ENCODE measurements around the gene ELOVL5. TPM values are rescaled to one million over a fixed set of nuclear protein-coding genes. Genes with fewer than 3 reads are reported as not detected.
"Not testable (repeated sequence)": the region's sequence is repeated elsewhere in the genome, so short reads cannot be mapped to it uniquely, and the experiment has no call there.

Gene ELOVL5
- total RNA-seq, 4 donors from 2014 or later: 125 to 251 (median 186) TPM

DNA sequence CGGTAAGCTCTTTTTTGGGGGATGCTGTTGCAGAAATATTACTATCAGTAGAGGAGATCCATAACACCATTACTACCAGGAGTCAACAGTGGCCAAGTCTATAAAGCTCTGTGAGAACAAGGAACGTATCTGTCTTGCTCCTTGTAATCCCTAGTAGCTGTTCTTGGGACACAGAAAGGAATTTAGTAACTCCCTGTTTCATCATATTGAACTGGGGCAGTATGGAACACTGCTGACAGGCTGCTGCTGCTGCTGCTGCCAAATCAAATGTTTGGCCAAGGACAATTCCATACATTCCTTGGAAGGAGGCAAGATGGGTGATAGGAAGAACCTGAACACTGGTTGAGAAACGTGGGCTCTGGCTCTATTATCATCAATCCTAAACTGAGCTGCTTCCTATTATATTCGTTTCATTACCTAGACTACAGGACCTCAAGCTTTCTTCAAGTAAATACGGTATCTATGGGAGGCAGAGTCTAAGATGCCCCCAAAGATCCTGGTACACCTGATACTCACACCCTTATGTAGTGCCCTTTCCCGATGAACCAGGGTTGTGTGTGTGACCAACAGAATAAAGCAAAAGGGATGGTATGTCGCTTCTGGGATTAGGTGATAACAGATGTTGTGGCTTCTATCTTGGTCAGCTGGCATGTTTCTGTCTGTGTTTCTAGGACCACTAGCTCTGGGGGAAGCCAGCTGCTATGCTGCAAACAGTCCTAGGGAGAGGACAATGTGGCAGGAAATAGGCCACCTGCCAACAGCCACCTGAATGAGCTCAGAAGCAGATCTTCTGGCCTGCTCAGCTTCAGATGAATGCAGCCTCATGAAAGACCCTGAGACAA, 39.5 kb downstream of the ELOVL5 start:
- DNase-seq (ENCODE audit: low spot score) (no peak), ATAC-seq (ENCODE audit: low FRiP score) (peak; percentile 49)
- TF ChIP-seq, protein P1, sequence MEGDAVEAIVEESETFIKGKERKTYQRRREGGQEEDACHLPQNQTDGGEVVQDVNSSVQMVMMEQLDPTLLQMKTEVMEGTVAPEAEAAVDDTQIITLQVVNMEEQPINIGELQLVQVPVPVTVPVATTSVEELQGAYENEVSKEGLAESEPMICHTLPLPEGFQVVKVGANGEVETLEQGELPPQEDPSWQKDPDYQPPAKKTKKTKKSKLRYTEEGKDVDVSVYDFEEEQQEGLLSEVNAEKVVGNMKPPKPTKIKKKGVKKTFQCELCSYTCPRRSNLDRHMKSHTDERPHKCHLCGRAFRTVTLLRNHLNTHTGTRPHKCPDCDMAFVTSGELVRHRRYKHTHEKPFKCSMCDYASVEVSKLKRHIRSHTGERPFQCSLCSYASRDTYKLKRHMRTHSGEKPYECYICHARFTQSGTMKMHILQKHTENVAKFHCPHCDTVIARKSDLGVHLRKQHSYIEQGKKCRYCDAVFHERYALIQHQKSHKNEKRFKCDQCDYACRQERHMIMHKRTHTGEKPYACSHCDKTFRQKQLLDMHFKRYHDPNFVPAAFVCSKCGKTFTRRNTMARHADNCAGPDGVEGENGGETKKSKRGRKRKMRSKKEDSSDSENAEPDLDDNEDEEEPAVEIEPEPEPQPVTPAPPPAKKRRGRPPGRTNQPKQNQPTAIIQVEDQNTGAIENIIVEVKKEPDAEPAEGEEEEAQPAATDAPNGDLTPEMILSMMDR (IDR thresholded peaks at IDR 0.05): no peak

DNA sequence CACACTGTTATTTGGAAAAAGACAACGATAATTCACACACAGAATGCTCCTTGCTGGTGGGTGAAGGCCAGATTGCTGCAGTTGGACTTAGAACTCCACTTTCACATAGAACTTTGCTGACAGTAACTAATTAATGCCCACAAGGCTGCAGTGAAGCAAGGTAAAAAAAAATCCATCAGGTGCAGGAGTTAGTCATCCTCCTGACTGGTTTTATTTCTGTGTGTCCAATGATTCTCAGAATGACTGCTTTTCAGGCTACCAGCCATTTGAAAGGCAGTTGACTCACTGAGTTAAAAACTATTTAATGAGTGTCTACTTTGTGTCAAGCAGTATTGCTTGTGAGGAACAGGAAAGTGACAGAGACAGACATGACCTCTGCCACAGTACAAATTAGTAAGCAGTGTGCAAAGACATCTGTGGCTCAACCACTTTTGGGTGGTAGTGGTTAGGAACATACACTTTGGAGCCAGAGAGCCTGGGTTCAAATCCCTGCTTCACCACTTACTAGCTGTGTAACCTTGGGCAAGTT, 41.9 kb downstream of the ELOVL5 start:
- TF ChIP-seq, protein P1 (IDR thresholded peaks at IDR 0.05): no peak
- no peak for DNase-seq (ENCODE audit: low spot score)
- peak; percentile 11 for ATAC-seq (ENCODE audit: low FRiP score)

DNA sequence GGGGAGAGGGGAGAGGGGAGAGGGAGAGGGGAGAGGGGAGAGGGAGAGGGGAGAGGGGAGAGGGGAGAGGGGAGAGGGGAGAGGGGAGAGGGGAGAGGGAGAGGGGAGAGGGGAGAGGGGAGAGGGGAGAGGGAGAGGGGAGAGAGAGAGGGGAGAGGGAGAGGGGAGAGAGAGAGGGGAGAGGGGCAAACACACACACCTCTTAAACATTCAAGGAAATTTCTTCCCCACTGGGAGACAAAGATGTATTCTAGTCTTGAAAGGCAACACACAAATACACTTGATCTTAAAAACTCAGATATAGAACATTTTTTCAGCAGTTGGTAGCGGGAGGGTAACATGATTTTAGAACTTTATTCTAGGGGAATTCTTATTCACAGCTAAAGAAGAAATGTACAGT, 42.5 kb downstream of the ELOVL5 start:
- DNase-seq (ENCODE audit: low spot score); ATAC-seq (ENCODE audit: low FRiP score): not testable (repeated sequence)

DNA sequence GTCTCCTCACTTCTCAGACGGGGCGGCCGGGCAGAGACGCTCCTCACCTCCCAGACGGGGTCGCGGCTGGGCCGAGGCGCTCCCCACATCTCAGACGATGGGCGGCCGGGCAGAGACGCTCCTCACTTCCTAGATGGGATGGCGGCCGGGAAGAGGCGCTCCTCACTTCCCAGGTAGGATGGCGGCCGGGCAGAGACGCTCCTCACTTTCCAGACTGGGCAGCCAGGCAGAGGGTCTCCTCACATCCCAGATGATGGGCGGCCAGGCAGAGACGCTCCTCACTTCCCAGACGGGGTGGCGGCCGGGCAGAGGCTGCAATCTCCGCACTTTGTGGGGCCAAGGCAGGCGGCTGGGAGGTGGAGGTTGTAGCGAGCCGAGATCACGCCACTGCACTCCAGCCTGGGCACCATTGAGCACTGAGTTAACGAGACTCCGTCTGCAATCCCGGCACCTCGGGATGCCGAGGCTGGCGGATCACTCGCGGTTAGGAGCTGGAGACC, 43.2 kb downstream of the ELOVL5 start:
- DNase-seq (ENCODE audit: low spot score); ATAC-seq (ENCODE audit: low FRiP score): not testable (repeated sequence)

DNA sequence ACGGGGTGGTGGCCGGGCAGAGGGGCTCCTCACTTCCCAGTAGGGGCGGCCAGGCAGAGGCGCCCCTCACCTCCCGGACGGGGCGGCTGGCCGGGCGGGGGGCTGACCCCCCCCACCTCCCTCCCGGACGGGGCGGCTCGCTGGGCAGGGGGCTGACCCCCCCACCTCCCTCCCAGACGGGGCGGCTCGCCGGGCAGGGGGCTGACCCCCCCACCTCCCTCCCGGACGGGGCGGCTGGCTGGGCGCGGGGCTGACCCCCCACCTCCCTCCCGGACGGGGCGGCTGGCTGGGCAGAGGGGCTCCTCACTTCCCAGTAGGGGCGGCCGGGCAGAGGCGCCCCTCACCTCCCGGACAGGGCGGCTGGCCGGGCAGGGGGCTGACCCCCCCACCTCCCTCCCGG, 43.8 kb downstream of the ELOVL5 start:
- not testable (repeated sequence) for DNase-seq (ENCODE audit: low spot score); ATAC-seq (ENCODE audit: low FRiP score)

DNA sequence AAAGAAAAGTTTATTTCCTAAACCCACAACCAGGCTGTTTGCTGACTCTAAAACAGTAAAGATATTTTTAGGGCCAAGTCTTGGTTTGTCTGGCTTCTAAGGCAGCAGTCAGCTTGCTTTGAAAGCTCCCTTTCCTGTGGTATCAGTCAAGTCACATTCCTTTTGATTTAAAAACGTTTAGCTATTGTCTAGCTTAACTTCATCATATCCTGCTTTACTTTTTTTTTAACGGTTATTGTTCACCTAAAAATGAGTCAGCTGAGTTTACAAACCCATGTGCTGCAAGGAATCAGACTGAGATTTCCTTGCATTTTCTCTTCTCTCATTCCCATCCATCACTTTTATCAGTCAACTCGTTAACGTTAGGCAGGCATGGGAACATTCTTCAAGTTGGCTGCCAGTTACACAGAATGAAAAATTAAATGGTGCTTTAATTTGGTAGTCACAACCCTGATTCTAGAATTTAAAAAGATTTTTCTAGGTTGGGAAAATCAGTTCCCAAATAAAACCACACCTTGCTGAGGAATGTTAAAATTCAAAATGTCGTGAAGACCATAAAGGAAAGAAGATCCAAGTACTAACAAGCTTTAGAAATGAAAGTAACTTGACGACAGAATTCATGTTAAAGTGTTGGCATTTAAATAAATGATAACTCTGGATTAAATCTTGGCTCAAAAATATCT, 45.9 kb downstream of the ELOVL5 start:
- ATAC-seq (ENCODE audit: low FRiP score) (peak; percentile 52), DNase-seq (ENCODE audit: low spot score) (no peak)
- TF ChIP-seq, protein P1 (IDR thresholded peaks at IDR 0.05): no peak

DNA sequence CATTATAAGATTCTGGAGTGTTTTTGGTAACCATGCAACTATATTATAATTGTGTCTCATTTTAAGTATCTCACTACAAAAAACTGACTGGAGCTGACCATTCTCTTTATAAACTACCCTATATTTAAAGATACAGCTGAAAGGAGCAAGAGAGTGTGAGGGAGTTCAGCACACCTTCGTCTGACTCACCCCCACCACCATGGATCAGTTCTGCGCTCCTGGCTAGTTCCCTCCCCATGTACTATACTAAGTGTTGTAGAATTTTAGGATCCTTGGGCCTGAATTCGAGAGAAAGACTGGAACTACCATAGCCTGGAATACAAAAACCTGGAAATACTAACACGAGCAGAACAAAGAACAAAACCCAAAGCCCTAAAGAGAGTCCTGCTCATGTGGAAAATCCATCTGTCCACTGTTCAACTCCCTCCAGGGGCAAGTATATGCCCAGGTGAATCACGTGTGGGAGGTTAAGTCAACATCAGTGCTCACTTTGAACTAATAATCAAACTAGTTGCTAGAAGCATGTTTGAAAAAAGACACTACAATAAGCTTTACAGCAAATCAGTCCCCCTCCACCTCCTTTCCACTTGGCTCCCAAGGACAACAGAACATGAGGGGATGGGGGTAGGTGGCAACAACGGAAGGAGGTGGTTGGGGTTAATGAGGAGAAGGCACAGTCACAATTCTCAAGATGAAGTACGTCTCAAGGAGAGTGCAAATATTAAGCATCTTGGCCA, 46.8 kb downstream of the ELOVL5 start:
- DNase-seq (ENCODE audit: low spot score) (no peak), ATAC-seq (ENCODE audit: low FRiP score) (no peak)
- TF ChIP-seq, protein P1 (IDR thresholded peaks at IDR 0.05): no peak

Measured in omental fat pad (tissue), 4 donors.